CD8-positive, alpha-beta memory T cell (primary cell): ENCODE data around the gene CASTOR2. TPM values are rescaled to one million over a fixed set of nuclear protein-coding genes. Genes with fewer than 3 reads are reported as not detected.
"Not testable (repeated sequence)": the region's sequence is repeated elsewhere in the genome, so short reads cannot be mapped to it uniquely, and the experiment has no call there.

Experiments used
- CTCF ChIA-PET: fragments of 350-600 bp; sonication (Branson Sonifier 250); formaldehyde crosslinking; loops from one replicate; lab custom pipeline; 2021; ENCODE audit warnings: antibody characterized with exemption; lab: Charles Lee
- POLR2A ChIA-PET: fragments of 350-600 bp; sonication (Branson Sonifier 250); formaldehyde crosslinking; loops from one replicate; lab custom pipeline; 2021; ENCODE audit warnings: antibody characterized with exemption; lab: Charles Lee
- DNase-seq, 5 donors: peaks; one replicate each; pipeline versions ENCODE4 v3.0.0 to v3.0.0-alpha.2; 2020 to 2022; ENCODE audit warnings: mixed read lengths in 1 of 5
- H3K27ac ChIP-seq: one replicate; pipeline ENCODE4 v1.7.0; 2013; ENCODE audit warnings: low read depth, mild to moderate bottlenecking, low read length, moderate library complexity
- H3K27me3 ChIP-seq: 2 replicates; pipeline ENCODE4 v1.7.0; 2013; ENCODE audit warnings: low read length, mild to moderate bottlenecking; ENCODE audit not compliant: insufficient read depth, poor library complexity, severe bottlenecking
- H3K36me3 ChIP-seq: 2 replicates; pipeline ENCODE4 v1.7.0; 2013; ENCODE audit warnings: mild to moderate bottlenecking, low read length, moderate library complexity; ENCODE audit not compliant: insufficient read depth
- H3K4me1 ChIP-seq: 2 replicates; pipeline ENCODE4 v1.7.0; 2013; ENCODE audit warnings: mild to moderate bottlenecking, low read length, moderate library complexity; ENCODE audit not compliant: insufficient read depth
- H3K4me3 ChIP-seq: 2 replicates; pipeline ENCODE4 v1.7.0; 2013; ENCODE audit warnings: mild to moderate bottlenecking, low read length
- H3K9me3 ChIP-seq: 2 replicates; pipeline ENCODE4 v1.7.0; 2013; ENCODE audit warnings: mild to moderate bottlenecking, low read length
- H3K27ac Mint-ChIP-seq, 8 donors: one replicate each; pipeline ENCODE4 v1.8.0; 2020 to 2021; ENCODE audit warnings: mixed read lengths in 8 of 8, mild to moderate bottlenecking in 6 of 8, inconsistent platforms in 3 of 8, moderate library complexity in 3 of 8
- H3K27me3 Mint-ChIP-seq, 2 donors: one replicate each; pipeline ENCODE4 v1.8.0; 2020 to 2021; ENCODE audit warnings: mixed read lengths in 2 of 2, mild to moderate bottlenecking in 1 of 2, moderate library complexity in 1 of 2
- H3K36me3 Mint-ChIP-seq, 3 donors: one replicate each; pipeline ENCODE4 v1.8.0; 2020 to 2021; ENCODE audit warnings: mixed read lengths in 3 of 3, inconsistent platforms in 1 of 3, mild to moderate bottlenecking in 1 of 3
- H3K4me1 Mint-ChIP-seq, 3 donors: one replicate each; pipeline ENCODE4 v1.8.0; 2020 to 2021; ENCODE audit warnings: mixed read lengths in 3 of 3, inconsistent platforms in 1 of 3, mild to moderate bottlenecking in 1 of 3
- H3K4me3 Mint-ChIP-seq, 7 donors: one replicate each; pipeline ENCODE4 v1.8.0; 2020 to 2021; ENCODE audit warnings: mixed read lengths in 7 of 7, mild to moderate bottlenecking in 6 of 7, moderate library complexity in 4 of 7, inconsistent platforms in 2 of 7
- H3K9me3 Mint-ChIP-seq, 5 donors: one replicate each; pipeline ENCODE4 v1.8.0; 2020 to 2022; ENCODE audit warnings: mixed read lengths in 5 of 5, mild to moderate bottlenecking in 3 of 5, moderate library complexity in 2 of 5, inconsistent platforms in 1 of 5
- polyA plus RNA-seq: library from polyadenylated mRNA; unstranded; fragments of 300-500 nt; fragmentation: Illumina TruSeq; gene quantifications from one replicate; pipeline ENCODE4 v1.2.3, GENCODE V29; 2021
- total RNA-seq, 2 experiments: library from RNA; stranded (reverse); gene quantifications; one replicate each; pipeline ENCODE4 v1.2.3, GENCODE V29; 2021

CASTOR2 gene
- total RNA-seq (1 to 10 TPM; 6.3 to 6.8 TPM), polyA plus RNA-seq (0.69 TPM)

DNA sequence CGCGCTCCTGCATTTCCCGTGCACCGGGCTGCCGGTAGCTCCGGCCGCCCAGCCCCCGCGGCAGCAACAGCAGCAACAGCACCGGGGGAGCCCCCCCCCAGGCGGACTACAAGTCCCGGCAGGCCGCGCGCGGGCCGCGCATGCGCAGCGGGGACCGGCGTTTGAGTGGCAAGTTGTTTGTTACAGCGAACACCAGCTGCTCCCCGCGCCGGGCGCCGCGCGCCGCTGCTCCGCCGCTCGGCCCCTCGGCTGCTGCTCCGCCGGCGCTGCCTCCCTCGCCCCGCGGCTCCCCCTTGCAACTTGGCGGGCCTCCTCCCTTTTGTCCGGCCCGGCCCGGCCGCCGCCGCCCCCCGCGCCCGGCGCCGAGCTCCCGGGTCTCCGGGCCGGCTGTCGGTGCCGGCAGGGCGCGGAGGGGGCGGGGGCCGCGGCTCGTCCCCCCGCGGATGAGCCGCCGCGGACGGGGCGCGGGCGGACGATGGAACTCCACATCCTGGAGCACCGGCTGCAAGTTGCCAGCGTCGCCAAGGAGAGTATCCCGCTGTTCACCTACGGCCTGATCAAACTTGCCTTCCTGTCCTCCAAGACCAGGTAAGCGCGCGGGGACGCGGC is at the start of gene CASTOR2:
CASTOR2 (plus strand) TSS at position 195 of the 609 bp plus-strand sequence; CDS start at position 476, 281 bp downstream.
- H3K4me1 Mint-ChIP-seq, H3K4me1 ChIP-seq, H3K9me3 Mint-ChIP-seq, H3K36me3 ChIP-seq, H3K27ac ChIP-seq, CTCF ChIA-PET, H3K4me3 ChIP-seq, H3K27me3 ChIP-seq, H3K27ac Mint-ChIP-seq, H3K36me3 Mint-ChIP-seq, H3K9me3 ChIP-seq, H3K27me3 Mint-ChIP-seq, POLR2A ChIA-PET: not testable (repeated sequence)
- peak within 1 kb of the TSS in 5 of 7 donors; percentile 52 to 79 (median 53) for H3K4me3 Mint-ChIP-seq
- peak; percentile 50 to 85 (median 73) for DNase-seq

DNA sequence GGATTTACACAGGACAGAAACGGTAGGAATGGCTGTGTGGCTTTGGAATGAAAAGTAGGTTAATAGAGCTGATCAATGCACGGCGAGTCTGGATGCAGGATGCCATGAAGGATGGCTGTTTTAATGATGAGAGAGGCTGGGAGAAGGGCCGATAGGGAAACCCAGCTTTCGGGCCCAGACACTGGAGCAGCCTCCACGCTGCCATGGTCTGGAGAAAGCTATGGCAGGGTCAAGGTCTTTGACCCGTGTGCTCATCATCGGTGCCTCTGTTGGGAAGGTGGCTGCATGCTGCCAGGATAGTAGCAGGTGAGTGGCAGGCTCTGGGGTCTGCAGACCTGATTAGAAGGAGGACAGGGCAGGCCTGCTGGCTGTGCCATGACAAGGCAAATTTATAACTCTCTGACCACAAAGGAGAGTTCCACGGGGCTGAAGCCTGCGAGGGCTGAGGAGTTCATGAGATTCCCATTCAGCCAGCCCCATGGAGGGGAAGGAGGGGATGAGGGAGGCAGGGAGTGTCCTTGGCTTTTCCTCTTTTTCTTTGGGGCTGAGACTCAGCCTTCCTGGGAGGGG is 42.1 kb upstream of the CASTOR2 start:
- H3K36me3 ChIP-seq, POLR2A ChIA-PET: not testable (repeated sequence)

DNA sequence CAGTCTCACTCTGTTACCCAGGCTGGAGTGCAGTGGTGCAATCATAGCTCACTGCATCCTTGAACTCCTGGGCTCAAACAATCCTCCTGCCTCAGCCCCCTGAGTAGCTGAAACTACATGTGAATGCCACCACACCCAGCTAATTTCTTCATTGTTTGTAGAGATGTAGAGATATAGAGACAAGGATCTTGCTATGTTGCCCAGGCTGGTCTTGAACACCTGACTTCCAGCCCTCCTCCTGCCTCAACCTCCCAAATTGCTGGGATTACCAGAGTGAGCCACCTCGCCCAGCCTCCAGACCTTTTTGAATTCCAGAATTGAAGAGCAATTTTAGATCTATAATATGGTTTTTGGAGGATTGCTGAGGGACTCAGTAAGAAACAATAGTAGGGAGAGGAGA is 40.9 kb upstream of the CASTOR2 start:
- H3K27me3 ChIP-seq, H3K4me3 Mint-ChIP-seq, H3K36me3 Mint-ChIP-seq, H3K27ac Mint-ChIP-seq, DNase-seq, CTCF ChIA-PET, POLR2A ChIA-PET, H3K4me1 Mint-ChIP-seq, H3K27me3 Mint-ChIP-seq, H3K36me3 ChIP-seq, H3K9me3 Mint-ChIP-seq, H3K4me3 ChIP-seq, H3K9me3 ChIP-seq, H3K4me1 ChIP-seq, H3K27ac ChIP-seq: not testable (repeated sequence)

More for the DNA sequence above, 42.1 kb upstream of the CASTOR2 start:
- H3K4me1 Mint-ChIP-seq, H3K9me3 ChIP-seq, H3K27ac Mint-ChIP-seq, H3K9me3 Mint-ChIP-seq, H3K27ac ChIP-seq, CTCF ChIA-PET, DNase-seq, H3K4me3 ChIP-seq, H3K4me1 ChIP-seq, H3K36me3 Mint-ChIP-seq, H3K27me3 ChIP-seq, H3K27me3 Mint-ChIP-seq, H3K4me3 Mint-ChIP-seq: not testable (repeated sequence)

DNA sequence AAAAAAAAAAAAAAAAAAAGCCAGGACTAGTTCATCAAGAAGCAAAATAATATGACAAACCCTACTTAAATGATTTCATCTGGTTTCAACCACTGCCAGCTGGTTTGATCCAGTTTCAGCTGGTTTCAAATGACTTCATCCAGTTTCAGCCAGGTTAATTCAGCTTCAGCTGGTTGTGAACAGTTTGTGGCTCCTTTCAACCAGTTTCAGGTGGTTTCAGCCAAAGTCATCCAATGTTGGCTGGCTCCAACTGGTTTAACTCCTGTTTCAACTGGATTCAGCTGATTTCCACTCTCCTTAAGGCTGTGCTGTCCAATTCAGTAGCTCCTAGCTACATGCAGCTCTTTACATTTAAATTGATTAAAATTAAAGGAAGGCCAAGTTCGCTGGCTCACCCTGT is 37.5 kb upstream of the CASTOR2 start:
- H3K9me3 Mint-ChIP-seq, H3K27ac ChIP-seq, H3K4me1 ChIP-seq, H3K27me3 Mint-ChIP-seq, H3K36me3 Mint-ChIP-seq, H3K4me3 ChIP-seq, POLR2A ChIA-PET, H3K27me3 ChIP-seq, H3K36me3 ChIP-seq, H3K9me3 ChIP-seq, H3K4me1 Mint-ChIP-seq, H3K27ac Mint-ChIP-seq, DNase-seq, CTCF ChIA-PET, H3K4me3 Mint-ChIP-seq: not testable (repeated sequence)

DNA sequence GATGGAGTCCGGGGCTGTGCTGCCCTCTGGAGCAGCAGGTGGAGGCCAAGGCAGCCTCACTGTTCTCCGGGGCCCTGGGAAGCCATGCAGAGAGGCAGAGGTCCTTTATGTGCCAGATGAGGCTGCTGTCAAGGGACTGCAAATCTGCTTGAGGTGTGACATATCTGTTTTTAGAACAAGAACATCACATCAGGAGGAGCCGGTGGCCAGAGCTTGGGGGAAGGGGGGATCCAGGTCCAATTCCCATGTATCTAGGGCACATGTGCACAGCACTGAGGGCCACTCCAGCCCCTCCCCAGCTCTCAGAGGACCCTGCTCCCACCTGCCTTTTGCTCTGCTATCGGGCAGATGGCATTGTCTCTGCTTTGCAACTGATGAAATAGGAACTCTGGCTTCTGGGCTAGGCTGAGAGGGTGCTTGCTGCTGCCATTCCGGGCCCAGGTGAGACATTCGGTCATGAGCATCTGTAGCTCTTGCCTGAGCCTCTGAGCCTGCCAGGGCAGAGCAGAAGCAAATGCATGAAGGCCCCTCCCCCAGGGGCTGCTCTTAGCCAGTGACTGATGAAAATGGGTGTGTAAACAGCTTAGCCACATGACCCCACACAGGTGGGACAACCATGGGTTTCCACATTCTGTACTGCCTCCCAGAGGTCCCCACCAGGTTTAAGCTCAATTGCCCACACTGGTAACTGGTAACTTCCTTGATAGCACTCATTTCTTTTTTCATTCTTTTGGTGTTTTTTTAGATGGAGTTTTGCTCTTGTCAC is 32.8 kb upstream of the CASTOR2 start:
- H3K27ac Mint-ChIP-seq, H3K4me1 Mint-ChIP-seq, H3K4me3 Mint-ChIP-seq, DNase-seq, CTCF ChIA-PET, H3K27me3 ChIP-seq, H3K9me3 ChIP-seq, H3K36me3 Mint-ChIP-seq, H3K27ac ChIP-seq, POLR2A ChIA-PET, H3K4me1 ChIP-seq, H3K9me3 Mint-ChIP-seq, H3K36me3 ChIP-seq, H3K27me3 Mint-ChIP-seq, H3K4me3 ChIP-seq: not testable (repeated sequence)

DNA sequence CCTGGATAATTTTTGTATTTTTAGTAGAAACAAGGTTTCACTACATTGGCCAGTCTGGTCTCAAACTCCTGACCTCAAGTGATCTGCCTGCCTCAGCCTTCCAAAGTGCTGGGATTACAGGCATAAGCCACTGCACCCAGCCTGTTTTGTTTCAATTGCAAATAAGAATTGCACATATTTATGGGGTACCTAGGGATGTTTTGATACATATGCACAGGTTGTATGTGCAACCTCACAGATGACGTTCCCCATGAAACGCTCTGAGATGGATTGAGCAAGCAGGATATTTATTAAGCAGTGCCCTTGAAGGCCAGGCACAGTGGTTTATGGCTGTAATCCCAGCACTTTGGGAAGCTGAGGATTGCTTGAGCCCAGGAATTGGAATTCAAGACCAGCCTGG is 25.1 kb upstream of the CASTOR2 start:
- H3K4me1 Mint-ChIP-seq, CTCF ChIA-PET, H3K9me3 Mint-ChIP-seq, H3K36me3 Mint-ChIP-seq, H3K27ac ChIP-seq, H3K9me3 ChIP-seq, H3K27ac Mint-ChIP-seq, POLR2A ChIA-PET, H3K4me3 Mint-ChIP-seq, H3K4me3 ChIP-seq, H3K36me3 ChIP-seq, DNase-seq, H3K27me3 ChIP-seq, H3K27me3 Mint-ChIP-seq, H3K4me1 ChIP-seq: not testable (repeated sequence)

DNA sequence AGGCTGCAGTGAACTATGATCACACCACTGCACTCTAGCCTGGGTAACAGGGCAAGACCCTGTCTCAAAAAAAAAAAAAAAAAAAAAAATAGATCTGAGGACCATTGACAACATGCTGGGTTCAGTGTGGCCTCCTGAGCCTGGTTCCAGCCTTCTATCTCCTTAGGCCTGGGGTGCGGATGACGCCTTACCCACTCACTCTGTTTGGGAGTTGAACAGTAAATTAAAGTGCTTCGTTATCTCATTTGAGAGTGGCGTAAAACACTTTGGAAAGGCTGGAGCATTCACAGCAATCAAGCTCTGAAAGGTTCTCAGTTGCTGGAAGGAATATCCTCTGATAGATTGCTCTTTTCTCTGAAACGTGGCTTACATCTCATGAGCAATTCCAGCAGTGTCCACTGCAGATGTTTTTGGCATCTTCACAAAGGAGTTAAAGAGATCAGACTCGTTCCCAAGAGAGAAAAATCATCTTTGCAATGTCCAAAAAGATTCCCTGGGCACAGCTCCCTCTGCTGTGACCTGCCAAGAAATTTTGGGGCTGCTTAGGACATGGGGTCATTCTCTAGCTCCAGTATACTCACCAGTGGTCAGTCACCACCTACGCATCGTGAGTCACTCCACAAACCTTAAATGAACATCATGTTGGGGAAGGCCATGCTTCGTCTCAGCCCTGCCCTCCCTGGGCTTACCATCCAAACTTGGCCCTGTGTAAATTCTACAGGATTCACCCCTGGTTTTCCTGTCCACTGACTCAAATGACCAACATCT is 23.0 kb upstream of the CASTOR2 start:
- H3K27me3 ChIP-seq, H3K4me1 ChIP-seq, H3K27me3 Mint-ChIP-seq, DNase-seq, POLR2A ChIA-PET, H3K9me3 Mint-ChIP-seq, H3K4me3 Mint-ChIP-seq, H3K27ac Mint-ChIP-seq, H3K36me3 ChIP-seq, H3K4me1 Mint-ChIP-seq, CTCF ChIA-PET, H3K27ac ChIP-seq, H3K4me3 ChIP-seq, H3K36me3 Mint-ChIP-seq, H3K9me3 ChIP-seq: not testable (repeated sequence)

DNA sequence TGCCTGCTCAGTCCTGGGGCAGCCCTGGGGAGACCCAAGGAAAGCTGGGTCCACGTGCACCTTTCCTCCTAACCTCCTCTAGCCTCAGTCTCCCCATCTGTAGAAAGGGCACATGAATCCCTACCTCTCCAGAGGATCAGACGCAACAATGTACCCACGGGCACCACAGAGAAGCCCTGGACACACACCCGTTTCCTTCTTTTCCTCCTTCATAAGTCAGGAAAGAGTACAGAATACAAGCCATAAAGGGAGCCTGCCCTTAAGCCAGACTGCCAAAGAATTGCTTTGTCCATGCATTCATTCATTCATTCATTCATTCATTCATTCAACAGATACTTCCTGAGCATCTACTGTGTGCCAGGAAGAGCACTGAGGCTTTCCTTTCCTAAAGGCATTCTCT is 20.6 kb upstream of the CASTOR2 start:
- H3K4me3 ChIP-seq, DNase-seq, H3K27ac Mint-ChIP-seq, H3K36me3 Mint-ChIP-seq, H3K27me3 ChIP-seq, H3K4me3 Mint-ChIP-seq, H3K27me3 Mint-ChIP-seq, CTCF ChIA-PET, H3K36me3 ChIP-seq, H3K4me1 ChIP-seq, H3K9me3 Mint-ChIP-seq, POLR2A ChIA-PET, H3K4me1 Mint-ChIP-seq, H3K27ac ChIP-seq, H3K9me3 ChIP-seq: not testable (repeated sequence)
